GM19025 (cell line): ENCODE results near the gene ENOX1.
"Not testable (repeated sequence)": the region's sequence is repeated elsewhere in the genome, so short reads cannot be mapped to it uniquely, and the experiment has no call there.

Experiments used
- ATAC-seq: cut with Tn5 transposase; IDR thresholded peaks from one replicate; pipeline ENCODE4 v1.9.1; 2021; ENCODE audit warnings: mild to moderate bottlenecking, low read depth, moderate library complexity; ENCODE audit not compliant: unreplicated experiment

The ENOX1 gene

GRCh38 chr13:43786766-43787517, at the start of gene ENOX1:
ENOX1 (minus strand) TSS chr13:43786972.
- no peak for ATAC-seq

GRCh38 chr13:43835701-43836100, 48.9 kb upstream of the ENOX1 start:
- ATAC-seq = no peak

GRCh38 chr13:43831088-43831487, 44.3 kb upstream of the ENOX1 start:
- no peak for ATAC-seq

- no peak for ATAC-seq
Measured at GRCh38 chr13:43830497-43830881, 43.7 kb upstream of the ENOX1 start.

GRCh38 chr13:43824656-43825055, 37.9 kb upstream of the ENOX1 start:
- ATAC-seq = not testable (repeated sequence)

- ATAC-seq = no peak
Measured at GRCh38 chr13:43822969-43823368, 36.2 kb upstream of the ENOX1 start.

- no peak for ATAC-seq
Measured at GRCh38 chr13:43816401-43816889, 29.7 kb upstream of the ENOX1 start.

GRCh38 chr13:43815204-43815603, 28.4 kb upstream of the ENOX1 start:
- ATAC-seq = no peak

GRCh38 chr13:43808676-43809075, 21.9 kb upstream of the ENOX1 start:
- no peak for ATAC-seq

- no peak for ATAC-seq
Measured at GRCh38 chr13:43805681-43806128, 18.9 kb upstream of the ENOX1 start.

GRCh38 chr13:43805071-43805468, 18.3 kb upstream of the ENOX1 start:
- no peak for ATAC-seq

GRCh38 chr13:43804461-43805070, 17.8 kb upstream of the ENOX1 start:
- ATAC-seq = no peak

- no peak for ATAC-seq
Measured at GRCh38 chr13:43802511-43802910, 15.7 kb upstream of the ENOX1 start.

GRCh38 chr13:43800828-43801227, 14.1 kb upstream of the ENOX1 start:
- ATAC-seq = no peak

- no peak for ATAC-seq
Measured at GRCh38 chr13:43799191-43799590, 12.4 kb upstream of the ENOX1 start.

- no peak for ATAC-seq
Measured at GRCh38 chr13:43797869-43798268, 11.1 kb upstream of the ENOX1 start.

GRCh38 chr13:43797159-43797558, 10.4 kb upstream of the ENOX1 start:
- ATAC-seq = no peak

- no peak for ATAC-seq
Measured at GRCh38 chr13:43794416-43794815, 7.6 kb upstream of the ENOX1 start.

GRCh38 chr13:43792076-43792881, 5.5 kb upstream of the ENOX1 start:
- ATAC-seq = no peak

GRCh38 chr13:43787997-43788396, 1.2 kb upstream of the ENOX1 start:
- ATAC-seq = no peak

GRCh38 chr13:43787518-43787891, 733 bp upstream of the ENOX1 start:
- no peak for ATAC-seq
